IMR-90 (cell line): Measurements from ENCODE around the gene IFRD2. TPM values are rescaled to one million over a fixed set of nuclear protein-coding genes. Genes with fewer than 3 reads are reported as not detected.
"Not testable (repeated sequence)": the region's sequence is repeated elsewhere in the genome, so short reads cannot be mapped to it uniquely, and the experiment has no call there.

ENCODE experiments used
- ATAC-seq: fragments of 200-7000 bp; cut with Tn5 transposase; 2 replicates; pipeline ENCODE4 v1.9.1; 2020; ENCODE audit warnings: low read depth, mild to moderate bottlenecking, moderate library complexity
- BruUV-seq: library from RNA; stranded (reverse); fragments of 400-500 nt; replicated peaks from 2 replicates; lab custom pipeline; 2021; lab: Mats Ljungman, UMichigan
- CTCF ChIA-PET: fragments of 300-600 bp; formaldehyde crosslinking; extraction: SDS; loops from one replicate; lab custom pipeline; 2021; ENCODE audit warnings: antibody characterized with exemption; lab: Yijun Ruan, JAX
- POLR2A ChIA-PET: fragments of 300-600 bp; sonication (Branson Sonifier 250); formaldehyde crosslinking; loops from one replicate; lab custom pipeline; 2022; ENCODE audit warnings: antibody characterized with exemption; ENCODE audit not compliant: unreplicated experiment; lab: Charles Lee
- DNase-seq: peaks from one replicate; pipeline ENCODE4 v3.0.0; 2013
- H2AFZ ChIP-seq: replicated peaks from 2 replicates; pipeline ENCODE3; 2013; ENCODE audit warnings: low read length, mild to moderate bottlenecking; ENCODE audit not compliant: poor library complexity
- H2AK5ac ChIP-seq: 2 replicates; pipeline ENCODE4 v1.6.1; 2013; ENCODE audit warnings: low read depth, low read length, inconsistent platforms
- H2AK9ac ChIP-seq: replicated peaks from 2 replicates; pipeline ENCODE3; 2013; ENCODE audit warnings: mild to moderate bottlenecking, low read depth, low read length, moderate library complexity; ENCODE audit not compliant: poor library complexity
- H2BK120ac ChIP-seq: 2 replicates; pipeline ENCODE4 v1.6.1; 2013; ENCODE audit warnings: low read depth, low read length, inconsistent platforms
- H2BK15ac ChIP-seq: 3 replicates; pipeline ENCODE4 v1.6.1; 2013; ENCODE audit warnings: low read depth, low read length, inconsistent platforms
- H2BK20ac ChIP-seq: 2 replicates; pipeline ENCODE4 v1.6.1; 2013; ENCODE audit warnings: low read depth, mild to moderate bottlenecking, inconsistent platforms, low read length, moderate library complexity
- H2BK5ac ChIP-seq: 2 replicates; pipeline ENCODE4 v1.6.1; 2013; ENCODE audit warnings: mild to moderate bottlenecking, low read depth, low read length, inconsistent platforms; ENCODE audit not compliant: poor library complexity, severe bottlenecking
- H3K14ac ChIP-seq: replicated peaks from 2 replicates; pipeline ENCODE4 v1.6.1; 2013; ENCODE audit warnings: low read depth, low read length, inconsistent platforms
- H3K18ac ChIP-seq: 2 replicates; pipeline ENCODE4 v1.6.1; 2013; ENCODE audit warnings: low read depth, low read length, control low read depth
- H3K23ac ChIP-seq: 2 replicates; pipeline ENCODE4 v1.6.1; 2013; ENCODE audit warnings: low read depth, low read length, inconsistent platforms
- H3K27ac ChIP-seq: 2 replicates; pipeline ENCODE4 v1.5.1; 2013; ENCODE audit warnings: mild to moderate bottlenecking, control low read depth, low read length; ENCODE audit not compliant: insufficient read depth
- H3K27me3 ChIP-seq: 2 replicates; pipeline ENCODE4 v1.6.1; 2013; ENCODE audit warnings: low read length; ENCODE audit not compliant: control insufficient read depth, insufficient read depth
- H3K36me3 ChIP-seq: 2 replicates; pipeline ENCODE4 v1.6.1; 2013; ENCODE audit warnings: low read length, mixed read lengths; ENCODE audit not compliant: control insufficient read depth, insufficient read depth
- H3K4ac ChIP-seq: 2 replicates; pipeline ENCODE4 v1.6.1; 2013; ENCODE audit warnings: low read depth, low read length, inconsistent platforms
- H3K4me1 ChIP-seq: 2 replicates; pipeline ENCODE4 v1.6.1; 2013; ENCODE audit warnings: low read length, mixed read lengths; ENCODE audit not compliant: control insufficient read depth, insufficient read depth
- H3K4me2 ChIP-seq: 2 replicates; pipeline ENCODE4 v1.6.1; 2013; ENCODE audit warnings: low read depth, mild to moderate bottlenecking, control low read depth, low read length, moderate library complexity
- H3K4me3 ChIP-seq: 2 replicates; pipeline ENCODE4 v1.5.1; 2013; ENCODE audit warnings: low read depth, mild to moderate bottlenecking, control low read depth, low read length, moderate library complexity; ENCODE audit not compliant: insufficient read depth
- H3K56ac ChIP-seq: 2 replicates; pipeline ENCODE4 v1.6.1; 2013; ENCODE audit warnings: low read length, inconsistent platforms; ENCODE audit not compliant: insufficient read depth; ENCODE audit errors: extremely low read depth
- H3K79me1 ChIP-seq, 2 experiments: 2 replicates each; pipeline ENCODE4 v1.6.1; 2013; ENCODE audit warnings: low read length in 2 of 2, inconsistent platforms in 1 of 2, low read depth in 1 of 2
- H3K9ac ChIP-seq: 2 replicates; pipeline ENCODE4 v1.6.1; 2013; ENCODE audit warnings: low read depth, low read length, control low read depth
- H3K9me1 ChIP-seq: 2 replicates; pipeline ENCODE4 v1.6.1; 2013; ENCODE audit warnings: low read length, inconsistent platforms; ENCODE audit not compliant: insufficient read depth
- H3K9me3 ChIP-seq: 2 replicates; pipeline ENCODE4 v1.6.1; 2013; ENCODE audit warnings: low read length; ENCODE audit not compliant: control insufficient read depth, insufficient read depth
- H4K20me1 ChIP-seq: 2 replicates; pipeline ENCODE4 v1.6.1; 2013; ENCODE audit warnings: low read length, inconsistent platforms; ENCODE audit not compliant: insufficient read depth
- H4K5ac ChIP-seq: 2 replicates; pipeline ENCODE4 v1.6.1; 2013; ENCODE audit warnings: mild to moderate bottlenecking, low read depth, low read length, control low read depth
- H4K8ac ChIP-seq, 2 experiments: 2 replicates each; pipeline ENCODE4 v1.6.1; 2013; ENCODE audit warnings: low read depth in 2 of 2, low read length in 2 of 2, control low read depth in 1 of 2, inconsistent platforms in 1 of 2
- H4K91ac ChIP-seq: 2 replicates; pipeline ENCODE4 v1.6.1; 2013; ENCODE audit warnings: low read depth, low read length, inconsistent platforms; ENCODE audit not compliant: insufficient read depth
- WGBS, 2 experiments: methylation state at CpG; one replicate each; pipeline versions ENCODE4 v1.1.5 to v1.1.7; 2013; ENCODE audit warnings: missing lambda C conversion rate in 2 of 2; ENCODE audit not compliant: insufficient read length in 1 of 2; ENCODE audit errors: extremely low coverage in 2 of 2; 5-methylcytosine and 5-hydroxymethylcytosine counted together
- dilution Hi-C: fragments of 300-500 bp; cut with HindIII; formaldehyde crosslinking; loops from one replicate; pipeline ENCODE4 v1.14.3; 2018; ENCODE audit warnings: low sequenced_read_pairs; ENCODE audit not compliant: unreplicated experiment
- in situ Hi-C: fragments of 300-500 bp; cut with MboI; formaldehyde crosslinking; loops from 3 replicates; pipeline ENCODE4 v1.14.3; 2019; ENCODE audit warnings: low sequenced_read_pairs, inconsistent platforms, mixed read lengths
- intact Hi-C: fragments of 100-400 bp; cut with micrococcal nuclease; formaldehyde crosslinking; loops from 2 replicates; pipeline ENCODE4 v1.10.0; 2022
- polyA plus RNA-seq, 3 experiments: library from polyadenylated mRNA; depleted of rRNA; stranded (reverse); fragments of >200 nt; gene quantifications; 2 replicates each; pipeline ENCODE4 v1.2.3, GENCODE V29; 2012; ENCODE audit warnings: low replicate concordance in 1 of 3
- total RNA-seq: library from RNA; depleted of rRNA; stranded (reverse); fragments of >200 nt; gene quantifications from 2 replicates; pipeline ENCODE4 v1.2.3, GENCODE V29; 2012

IFRD2 gene
- total and polyA plus RNA-seq, 2 of the 4 experiments (the other 2 are of a cell fraction): 52.7 to 79.1 TPM

- dilution Hi-C loops, H3K4me2 ChIP-seq, H3K27ac ChIP-seq, H3K27me3 ChIP-seq, CTCF ChIA-PET, H3K56ac ChIP-seq, H2BK20ac ChIP-seq, H2BK120ac ChIP-seq, POLR2A ChIA-PET, ATAC-seq, H3K9ac ChIP-seq, H2BK5ac ChIP-seq, H2AK5ac ChIP-seq, in situ Hi-C loops, H3K9me3 ChIP-seq, H2AFZ ChIP-seq, DNase-seq, H4K91ac ChIP-seq, H3K4me3 ChIP-seq, H3K18ac ChIP-seq, H2AK9ac ChIP-seq, BruUV-seq, H4K5ac ChIP-seq, H4K20me1 ChIP-seq, H2BK15ac ChIP-seq, H3K14ac ChIP-seq, H3K23ac ChIP-seq: not testable (repeated sequence)
- intact Hi-C loops: loop anchor here (5.0 kb wide), 1 partner anchor 60 kb away; the partner anchor contains the start of gene HYAL2
- Histone ChIP-seq H3K36me3 (peaks cover 11% of the 10 kb centered on the region), H3K79me1 (peaks cover 8 to 62% of the 10 kb centered on the region in 2 experiments), H3K4me1 (peaks cover 48% of the 10 kb centered on the region), H3K4ac (peak overlapping the region; percentile 11; the same call in 1 of the 2 replicates), H4K8ac (0 out of 4 replicates have a peak overlapping the region, but pooled peaks of 1 of the 2 experiments have one; percentile 3), H3K9me1 (peaks cover 28% of the 10 kb centered on the region)
- no CpG with 5 or more reads among the region's 4 CpGs for WGBS, 2 experiments
Observed at GRCh38 chr3:50262200-50262599, 30.0 kb downstream of the IFRD2 start.
